Right renal cortex interstitium (tissue), 3 donors: ENCODE measurements around the gene CD81. TPM values are rescaled to one million over a fixed set of nuclear protein-coding genes. Genes with fewer than 3 reads are reported as not detected.
A peak's percentile ranks its signal among the peaks of the same experiment; 100 is the strongest.

Experiments
- DNase-seq, 3 donors: peaks; one replicate each; pipeline ENCODE4 v3.0.0-alpha.2; 2013; ENCODE audit warnings: low read depth in 3 of 3, low spot score in 2 of 3
- polyA plus RNA-seq, 3 donors: library from polyadenylated mRNA; unstranded; fragments of 120-200 nt; gene quantifications; one replicate each; pipeline ENCODE4 v1.2.1, GENCODE V29; 2013; ENCODE audit not compliant: insufficient read length in 3 of 3

The CD81 gene
- polyA plus RNA-seq, 3 donors: 535 to 636 (median 610) TPM

DNA sequence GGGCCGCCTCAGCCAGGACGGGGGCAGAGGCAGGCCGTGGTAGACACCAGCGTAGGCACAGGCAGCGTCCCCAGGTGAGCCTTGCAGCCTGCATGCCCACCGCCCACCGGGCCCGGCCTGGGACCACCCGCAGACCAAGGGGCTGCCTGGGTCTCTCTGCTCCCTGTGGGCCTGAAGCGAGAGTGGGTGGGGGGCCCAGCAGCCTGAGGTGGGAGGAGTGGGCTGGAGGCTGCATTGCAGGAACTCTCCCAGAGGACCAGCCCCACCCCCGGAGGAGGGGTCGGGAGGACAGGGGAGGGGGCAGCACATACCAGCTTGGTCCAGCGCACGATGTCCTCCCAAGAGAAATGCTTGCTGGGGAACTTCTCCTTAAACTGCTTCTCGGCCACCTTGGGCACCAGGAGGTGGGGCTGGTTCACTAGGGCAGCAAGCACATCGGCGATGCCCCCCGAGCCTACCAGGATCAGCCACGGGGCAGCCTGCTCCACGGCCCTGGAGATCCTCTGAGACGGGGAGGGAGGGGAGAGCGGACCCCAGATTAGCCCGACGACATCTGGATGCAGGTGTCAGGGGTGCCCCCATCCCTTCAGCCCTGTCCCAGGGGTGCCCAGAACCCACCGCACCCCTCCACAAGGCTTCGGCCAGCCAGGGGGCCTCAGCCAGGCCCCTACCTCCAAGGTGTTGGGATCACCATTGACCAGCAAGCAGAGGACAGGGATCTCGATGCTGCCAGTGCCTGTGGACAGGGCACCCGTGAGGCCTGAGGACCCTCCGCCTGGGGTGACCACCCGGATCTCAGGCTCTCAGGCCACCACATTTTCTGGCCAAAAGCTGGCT is 41.0 kb downstream of the CD81 start:
- no peak for DNase-seq

DNA sequence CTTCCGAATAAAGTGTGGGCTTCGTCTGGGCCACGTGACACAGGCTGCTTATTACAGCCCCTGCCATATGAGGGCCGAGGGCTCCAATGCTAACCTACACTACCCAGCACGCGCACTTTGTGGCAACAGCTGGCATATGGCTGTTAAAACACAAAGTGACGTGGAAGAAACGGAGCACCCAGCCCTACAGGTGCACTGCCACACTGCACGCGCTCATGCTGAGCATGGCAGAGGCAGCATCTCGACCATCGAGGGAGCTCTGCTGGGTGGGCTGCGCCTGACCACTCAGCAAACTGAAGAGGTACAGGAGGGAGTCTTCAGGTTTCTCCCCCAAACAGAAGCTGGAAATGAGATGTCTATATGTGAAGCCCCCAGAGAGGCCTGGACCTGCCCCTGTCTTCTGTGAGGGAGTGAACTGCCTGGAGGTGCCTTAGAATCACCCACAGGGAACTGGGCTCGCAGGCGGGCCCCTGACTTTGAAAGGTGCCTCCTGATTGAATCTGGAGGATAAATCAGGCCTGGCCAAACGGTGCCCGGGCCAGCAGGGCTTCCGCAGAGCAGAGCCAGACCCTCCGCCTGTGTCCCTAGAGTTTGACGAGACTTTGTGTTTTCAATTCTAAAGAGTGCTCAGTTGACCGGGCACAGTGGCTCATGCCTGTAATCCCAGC is 41.7 kb downstream of the CD81 start:
- DNase-seq: no peak

DNA sequence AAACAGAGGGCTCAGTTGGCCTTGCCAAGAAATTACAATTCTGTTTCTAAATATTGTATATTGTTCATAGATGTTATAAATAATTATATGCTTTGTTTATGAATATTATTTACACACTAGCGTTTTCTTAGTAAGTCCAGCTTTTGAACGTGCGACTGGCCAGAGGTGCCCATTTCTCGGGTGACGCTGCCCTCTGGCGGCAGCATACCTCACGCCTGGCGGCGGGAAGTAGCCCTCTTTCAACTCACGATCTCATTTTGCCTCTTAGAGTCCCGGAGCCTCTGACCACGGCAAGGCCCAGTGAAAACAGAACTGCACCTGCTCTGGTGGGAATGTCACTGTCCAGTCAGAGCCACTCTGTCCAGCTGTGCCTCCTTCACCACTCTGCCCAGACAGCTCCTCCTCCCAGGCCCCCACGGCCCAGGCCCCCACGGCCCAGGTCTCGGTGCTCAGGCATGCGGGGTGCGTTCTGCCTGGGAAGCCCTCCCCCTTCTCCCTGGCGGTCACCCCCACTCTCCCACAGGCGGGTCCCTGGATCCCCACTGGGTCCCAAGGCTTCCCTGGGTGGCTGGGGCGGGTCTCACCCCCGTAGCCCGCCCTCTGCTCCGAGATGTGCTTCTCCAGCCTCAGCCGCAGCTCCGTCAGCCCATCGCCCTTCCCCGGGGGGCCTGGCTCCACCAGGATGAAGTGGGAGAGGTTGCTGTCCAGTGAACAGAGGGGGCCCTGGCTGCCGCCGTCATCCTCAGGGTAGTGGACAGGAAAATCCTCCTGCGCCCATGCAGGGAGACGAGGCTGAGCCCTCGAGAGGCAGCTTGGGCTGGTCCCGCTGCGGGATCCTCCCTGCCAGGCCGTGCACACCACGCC is 42.8 kb downstream of the CD81 start:
- peak in 2 of 3 donors; percentile 72 to 78 for DNase-seq

DNA sequence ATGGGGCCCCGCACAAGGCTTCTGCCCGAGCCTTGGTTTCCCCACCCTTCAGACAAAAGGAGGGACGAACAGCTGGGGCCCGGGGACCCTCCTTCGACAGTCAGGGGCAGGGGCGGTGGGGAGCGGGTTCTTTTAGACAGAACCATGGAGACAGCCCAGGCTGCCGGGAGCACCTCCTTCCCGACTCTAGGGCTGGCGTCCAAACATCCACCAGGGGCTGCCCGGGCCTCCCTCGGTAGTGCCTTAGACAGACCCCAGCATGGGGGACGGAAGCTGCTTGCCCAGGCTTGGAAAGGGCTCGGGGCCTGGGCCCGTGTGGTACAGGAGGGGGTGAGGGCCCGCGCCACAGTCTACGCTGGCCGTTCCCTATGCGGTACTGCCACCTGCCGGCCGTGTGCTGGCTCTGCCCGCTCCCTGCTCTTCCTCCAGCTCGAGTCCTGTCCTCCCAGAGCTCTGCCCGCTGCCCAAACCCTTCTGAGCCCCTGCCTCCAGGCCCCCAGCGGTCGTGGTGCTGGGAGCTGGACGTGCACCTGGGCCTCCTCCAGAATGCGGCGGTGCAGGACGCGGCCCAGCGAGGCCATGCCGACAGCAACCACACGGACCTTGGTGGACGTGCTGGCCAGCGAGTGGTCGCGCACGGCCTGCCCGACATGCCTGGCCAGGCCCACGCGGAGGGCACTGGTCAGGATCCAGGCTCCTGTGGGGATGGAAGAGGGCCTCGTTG is 43.6 kb downstream of the CD81 start:
- DNase-seq: no peak

- DNase-seq: no peak
These were observed 44.3 kb downstream of the CD81 start for GRCh38 chr11:2421226-2421994.

DNA sequence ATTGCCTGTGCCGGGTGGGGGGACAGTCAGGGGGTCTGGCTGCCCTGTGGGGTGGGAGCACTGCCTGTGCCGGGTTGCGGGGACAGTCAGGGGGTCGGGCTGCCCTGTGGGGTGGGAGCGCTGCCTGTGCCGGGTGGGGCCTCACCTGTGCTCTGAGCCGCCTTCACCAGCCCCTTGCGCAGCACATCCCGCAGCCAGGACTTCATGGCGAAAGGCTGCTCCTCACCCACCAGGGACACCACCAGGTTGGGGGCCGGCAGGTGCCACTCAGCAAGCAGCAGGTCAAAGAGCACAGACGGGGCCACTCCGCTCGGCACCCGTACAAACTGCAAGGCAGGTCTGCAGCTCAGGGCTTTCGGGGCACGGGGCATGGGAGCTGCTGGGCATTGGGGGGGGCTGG is 44.9 kb downstream of the CD81 start:
- DNase-seq: no peak

GRCh38 chr11:2422461-2423156 is 45.5 kb downstream of the CD81 start:
- DNase-seq: no peak

DNA sequence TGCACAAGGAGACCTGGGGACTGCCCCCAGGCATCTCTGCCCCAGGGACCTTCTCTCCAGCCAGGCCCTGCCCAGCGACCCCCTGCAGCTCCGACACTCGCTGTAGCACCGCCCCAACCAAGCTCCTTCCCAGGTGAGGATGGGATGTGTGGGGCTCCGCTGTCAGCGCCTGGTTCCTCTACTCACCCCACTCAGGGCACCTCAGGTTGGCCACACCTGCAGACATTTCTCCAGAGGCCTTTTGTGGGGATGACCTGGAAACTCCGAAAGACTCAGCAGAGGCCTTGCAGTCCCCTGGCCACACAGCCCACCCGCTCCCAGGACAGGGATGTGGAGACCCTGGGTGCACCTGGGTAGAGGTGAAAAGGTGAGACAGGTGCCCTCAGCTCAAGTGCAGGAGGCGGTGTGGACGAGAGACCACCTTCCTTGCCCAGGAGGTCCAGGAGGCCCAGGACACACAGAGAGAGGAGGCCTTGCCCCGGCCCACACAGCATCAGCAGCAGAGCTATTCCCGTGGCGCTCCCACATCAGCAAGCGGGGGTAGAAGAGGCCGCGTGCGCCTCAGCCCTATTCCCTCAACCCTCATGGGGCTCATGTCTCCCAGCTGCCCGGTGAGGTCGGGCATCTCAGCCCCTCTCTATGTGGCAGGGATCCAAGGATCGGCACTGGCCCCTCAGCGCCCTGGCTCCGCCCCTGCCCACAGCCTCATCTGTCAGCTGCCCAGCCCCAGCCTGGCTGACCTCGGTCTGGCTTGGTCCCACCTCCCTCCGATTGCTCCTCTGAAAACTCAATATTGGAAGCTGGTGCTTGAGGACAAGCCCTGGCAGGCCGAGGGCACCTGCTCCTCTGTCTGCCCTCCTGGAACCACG is 46.3 kb downstream of the CD81 start:
- DNase-seq: no peak

GRCh38 chr11:2424811-2425495 is 47.8 kb downstream of the CD81 start:
- DNase-seq: no peak

DNA sequence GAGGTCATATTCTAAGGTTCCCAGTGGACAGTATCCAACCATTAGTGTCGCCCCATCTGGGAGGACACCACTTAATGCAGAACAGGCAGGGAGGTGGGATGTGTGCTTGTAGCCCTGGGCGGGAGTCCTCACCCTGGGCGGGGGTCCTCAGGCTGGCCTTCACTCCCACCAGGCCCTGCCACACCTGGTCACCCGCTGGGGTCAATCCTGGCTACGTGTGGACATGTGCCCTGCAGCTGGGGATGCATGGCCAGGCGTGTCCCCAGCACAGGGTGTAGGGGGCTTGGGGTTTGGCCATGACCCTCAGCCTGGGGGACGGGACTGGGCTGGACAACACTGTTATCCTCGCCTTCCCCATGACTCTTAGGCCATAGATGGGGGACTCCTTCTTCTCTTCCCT is 48.4 kb downstream of the CD81 start:
- DNase-seq: no peak

DNA sequence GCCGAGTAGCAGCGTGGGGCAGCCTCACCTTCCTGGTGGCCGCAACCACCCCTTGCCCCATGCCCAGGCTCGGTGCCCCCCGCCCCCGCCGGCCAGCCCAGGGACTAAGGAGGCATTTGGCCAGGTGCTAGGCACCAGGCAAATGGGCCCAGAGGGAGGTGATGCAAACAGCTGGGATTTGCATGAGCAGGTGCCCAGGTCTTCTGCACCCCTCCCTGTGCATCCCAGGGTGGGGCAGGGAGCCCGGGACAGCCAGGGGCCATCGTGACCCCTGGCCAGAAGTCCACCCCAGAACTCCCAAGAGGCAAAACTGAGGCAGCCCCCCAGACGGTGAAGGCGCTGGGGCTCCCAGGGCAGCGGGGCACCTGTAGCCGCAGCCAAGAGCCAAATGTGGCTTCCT is 49.1 kb downstream of the CD81 start:
- no peak for DNase-seq

GRCh38 chr11:2426826-2427521 is 49.9 kb downstream of the CD81 start:
- DNase-seq: no peak

GRCh38 chr11:2427721-2428321 is 50.7 kb downstream of the CD81 start:
- no peak for DNase-seq

DNA sequence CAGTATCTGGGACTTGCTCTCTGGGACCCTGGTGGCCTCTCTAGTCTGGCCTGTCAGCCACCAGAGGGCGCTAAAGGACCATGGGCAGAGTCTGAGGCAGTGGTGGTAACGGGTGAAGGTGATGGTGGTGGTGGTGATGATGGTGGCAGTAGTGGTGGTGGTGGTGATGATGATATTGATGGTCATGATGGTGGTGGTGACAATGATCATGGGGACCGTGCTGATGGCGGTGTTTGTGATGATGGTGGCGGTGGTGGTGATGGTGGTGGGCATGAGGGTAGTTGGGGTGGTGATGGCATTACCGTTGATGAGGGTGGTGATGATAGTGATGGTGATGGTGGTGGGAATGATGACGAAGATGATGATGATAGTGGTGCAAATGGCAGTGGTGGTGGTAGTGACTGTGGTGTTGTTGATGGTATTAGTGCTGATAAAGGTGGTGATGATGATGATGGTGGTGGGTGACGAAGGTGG is 51.2 kb downstream of the CD81 start:
- no peak for DNase-seq

- no peak for DNase-seq
These were observed 54.3 kb downstream of the CD81 start for GRCh38 chr11:2431395-2431794.

GRCh38 chr11:2432171-2432621 is 55.1 kb downstream of the CD81 start:
- DNase-seq: no peak
